Suprapubic skin (tissue), 4 donors: ENCODE results near the gene DYNLRB1.

Source experiments
- CTCF ChIP-seq, 2 donors: fragments of 200-600 bp in 1 of 2; fragments of 450-650 bp in 1 of 2; sonication (generic) in 1 of 2; IDR thresholded peaks; one replicate each; pipeline ENCODE4 v1.5.1; 2016 to 2019; ENCODE audit warnings: antibody characterized with exemption in 2 of 2, mild to moderate bottlenecking in 1 of 2, moderate library complexity in 1 of 2
- EP300 ChIP-seq: sonication (generic); formaldehyde crosslinking; IDR thresholded peaks from one replicate; pipeline ENCODE4 v1.6.1; 2017; ENCODE audit warnings: antibody characterized with exemption
- POLR2A ChIP-seq, 2 donors: fragments of 450-650 bp; IDR thresholded peaks; one replicate each; pipeline ENCODE4 v1.6.1; 2017; ENCODE audit warnings: antibody characterized with exemption in 2 of 2, mild to moderate bottlenecking in 2 of 2, moderate library complexity in 2 of 2
- POLR2AphosphoS5 ChIP-seq, 3 donors: sonication (generic); formaldehyde crosslinking; IDR thresholded peaks; one replicate each; pipeline ENCODE4 v1.6.1; 2017; ENCODE audit warnings: antibody characterized with exemption in 3 of 3

GRCh38 chr20:34585019-34585418 is 68.8 kb downstream of the DYNLRB1 start:
- TF ChIP-seq CTCF (IDR thresholded peaks at IDR 0.05) (no peak), POLR2AphosphoS5 (IDR thresholded peaks at IDR 0.05) (no peak), EP300 (no peak), POLR2A (IDR thresholded peaks at IDR 0.05) (no peak)
